ENCODE data around the gene HSPA9.

GRCh38 chr5:138588013-138588788 lies 13.0 kb upstream of the HSPA9 start:
- no peak for TF ChIP-seq CTCF (conservative IDR thresholded peaks at IDR 0.05; ENCODE audit: low read length)
- no peak for TF ChIP-seq EZH2phosphoT487 (IDR thresholded peaks at IDR 0.05; ENCODE audit: borderline replicate concordance, low read depth, low read length)

Measured in OCI-LY7 (cell line).